GM10248 (cell line): Measurements from ENCODE around the gene TUBB2B.

Source experiments
- CTCF ChIA-PET: fragments of 300-600 bp; sonication (Branson Sonifier 250); formaldehyde crosslinking; extraction: SDS; loops from one replicate; lab custom pipeline; 2021; ENCODE audit warnings: antibody characterized with exemption; lab: Yijun Ruan, JAX
- POLR2A ChIA-PET: fragments of 350-650 bp; sonication (Branson Sonifier 250); formaldehyde crosslinking; extraction: SDS; loops from one replicate; lab custom pipeline; 2020; ENCODE audit warnings: antibody characterized with exemption; lab: Yijun Ruan, JAX
- DNase-seq: peaks from one replicate; pipeline ENCODE4 v3.0.0; 2012; ENCODE audit errors: extremely low spot score
- CTCF ChIP-seq: IDR thresholded peaks from 2 replicates; pipeline ENCODE4 v1.5.1; 2012; ENCODE audit warnings: mild to moderate bottlenecking, low read depth; ENCODE audit errors: extremely low read depth, missing control alignments, control extremely low read depth

Gene TUBB2B

GRCh38 chr6:3260296-3260695 lies 32.8 kb upstream of the TUBB2B start:
- DNase-seq, result no peak
- no peak for TF ChIP-seq CTCF
- ChIA-PET CTCF (interaction anchor here (1.1 to 5.0 kb wide), 9 partner anchors 9 to 469 kb away, joined by 3 to 36 read pairs (median 4); partner anchors contain the start of gene TUBB2A), POLR2A (no interaction called here)

GRCh38 chr6:3259491-3259958 lies 32.1 kb upstream of the TUBB2B start:
- DNase-seq, result no peak
- POLR2A ChIA-PET, result no interaction called here
- TF ChIP-seq CTCF, result no peak
- CTCF ChIA-PET, result interaction anchor here (1.1 to 5.0 kb wide), 9 partner anchors 8 to 468 kb away, joined by 3 to 36 read pairs (median 4); partner anchors contain the start of gene TUBB2A

GRCh38 chr6:3258720-3259490 lies 31.5 kb upstream of the TUBB2B start, which contains the start of gene PSMG4:
PSMG4 (plus strand) TSS chr6:3258947; CDS start chr6:3259023, 76 bp downstream.
- no peak for TF ChIP-seq CTCF
- ChIA-PET CTCF (interaction anchor here (1.1 to 5.0 kb wide), 9 partner anchors 7 to 474 kb away, joined by 3 to 36 read pairs (median 4); partner anchors contain the start of gene TUBB2A), POLR2A (no interaction called here)
- DNase-seq, result peak; percentile 99

GRCh38 chr6:3258201-3258600 lies 30.7 kb upstream of the TUBB2B start:
- ChIA-PET POLR2A (no interaction called here), CTCF (interaction anchor here (1.1 to 1.3 kb wide), 2 partner anchors 12 to 474 kb away, joined by 3 to 4 read pairs; no protein-coding TSS in a partner anchor)
- DNase-seq, result no peak
- no peak for TF ChIP-seq CTCF

- ChIA-PET POLR2A (no interaction called here), CTCF (interaction anchor here (0.8 to 1.2 kb wide), 2 partner anchors 19 to 132 kb away, joined by 3 read pairs; no protein-coding TSS in a partner anchor)
- no peak for DNase-seq
- no peak for TF ChIP-seq CTCF
These were observed 26.1 kb upstream of the TUBB2B start for GRCh38 chr6:3253597-3253961.

GRCh38 chr6:3252861-3253596 lies 25.6 kb upstream of the TUBB2B start:
- ChIA-PET POLR2A (no interaction called here), CTCF (interaction anchor here (1.2 to 4.1 kb wide), 9 partner anchors 8 to 205 kb away, joined by 3 to 36 read pairs (median 26); no protein-coding TSS in a partner anchor)
- DNase-seq, result no peak
- no peak for TF ChIP-seq CTCF
